Measurements from ENCODE around the gene SAMSN1.

DNA sequence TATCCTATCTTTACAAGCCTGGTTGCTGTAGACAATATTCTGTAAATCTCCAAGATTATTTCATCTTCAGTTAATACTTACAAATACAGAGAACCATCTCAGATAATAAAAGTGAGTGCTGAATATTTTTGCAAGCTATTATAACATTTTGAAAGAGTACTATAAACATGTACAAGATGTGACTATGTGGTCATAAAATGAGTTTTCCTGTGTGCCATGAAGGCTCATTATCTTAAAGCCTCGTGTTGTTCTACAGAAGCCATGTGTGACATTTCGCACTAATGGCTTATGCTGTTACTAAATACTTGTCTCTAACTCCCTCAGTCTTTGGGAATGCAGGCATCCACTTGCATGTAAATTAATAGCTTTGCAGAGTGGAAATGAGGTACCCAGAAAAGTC, 48.3 kb downstream of the SAMSN1 start:
- no peak for TF ChIP-seq POLR2A (IDR thresholded peaks at IDR 0.05)
- TF ChIP-seq, protein P1, sequence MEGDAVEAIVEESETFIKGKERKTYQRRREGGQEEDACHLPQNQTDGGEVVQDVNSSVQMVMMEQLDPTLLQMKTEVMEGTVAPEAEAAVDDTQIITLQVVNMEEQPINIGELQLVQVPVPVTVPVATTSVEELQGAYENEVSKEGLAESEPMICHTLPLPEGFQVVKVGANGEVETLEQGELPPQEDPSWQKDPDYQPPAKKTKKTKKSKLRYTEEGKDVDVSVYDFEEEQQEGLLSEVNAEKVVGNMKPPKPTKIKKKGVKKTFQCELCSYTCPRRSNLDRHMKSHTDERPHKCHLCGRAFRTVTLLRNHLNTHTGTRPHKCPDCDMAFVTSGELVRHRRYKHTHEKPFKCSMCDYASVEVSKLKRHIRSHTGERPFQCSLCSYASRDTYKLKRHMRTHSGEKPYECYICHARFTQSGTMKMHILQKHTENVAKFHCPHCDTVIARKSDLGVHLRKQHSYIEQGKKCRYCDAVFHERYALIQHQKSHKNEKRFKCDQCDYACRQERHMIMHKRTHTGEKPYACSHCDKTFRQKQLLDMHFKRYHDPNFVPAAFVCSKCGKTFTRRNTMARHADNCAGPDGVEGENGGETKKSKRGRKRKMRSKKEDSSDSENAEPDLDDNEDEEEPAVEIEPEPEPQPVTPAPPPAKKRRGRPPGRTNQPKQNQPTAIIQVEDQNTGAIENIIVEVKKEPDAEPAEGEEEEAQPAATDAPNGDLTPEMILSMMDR (IDR thresholded peaks at IDR 0.05): no peak
